Measurements from ENCODE around the gene CHN2.

- TF ChIP-seq TAF1 (IDR thresholded peaks at IDR 0.05; ENCODE audit: borderline replicate concordance, low read depth, low read length) (no peak), POLR2A (IDR thresholded peaks at IDR 0.05; ENCODE audit: low read depth, low read length) (no peak)
Measured at GRCh38 chr7:29162577-29162976, 32.0 kb upstream of the CHN2 start.

All from GM12892 (cell line).